ENCODE results near the gene S100B.
"Not testable (repeated sequence)": the region's sequence is repeated elsewhere in the genome, so short reads cannot be mapped to it uniquely, and the experiment has no call there.

Gene S100B

GRCh38 chr21:46604975-46605766 lies at the start of gene S100B:
S100B (minus strand) TSS chr21:46605082; CDS start chr21:46602415, 2,667 bp downstream.
- no peak for DNase-seq

- DNase-seq: no peak
These were observed 46.2 kb upstream of the S100B start for GRCh38 chr21:46651121-46651520.

- DNase-seq: no peak
These were observed 45.7 kb upstream of the S100B start for GRCh38 chr21:46650476-46651098.

- no peak for DNase-seq
These were observed 44.5 kb upstream of the S100B start for GRCh38 chr21:46649356-46649755.

- no peak for DNase-seq
These were observed 43.7 kb upstream of the S100B start for GRCh38 chr21:46648539-46648938.

GRCh38 chr21:46646541-46647154 lies 41.8 kb upstream of the S100B start:
- DNase-seq: no peak

- DNase-seq: no peak
These were observed 41.0 kb upstream of the S100B start for GRCh38 chr21:46645840-46646239.

- DNase-seq: no peak
These were observed 38.7 kb upstream of the S100B start for GRCh38 chr21:46643379-46644177.

GRCh38 chr21:46641656-46642055 lies 36.8 kb upstream of the S100B start:
- no peak for DNase-seq

- peak; percentile 19 for DNase-seq
These were observed 34.9 kb upstream of the S100B start for GRCh38 chr21:46639489-46640386.

- DNase-seq: no peak
These were observed 33.3 kb upstream of the S100B start for GRCh38 chr21:46637952-46638746.

GRCh38 chr21:46636550-46637285 lies 31.8 kb upstream of the S100B start:
- no peak for DNase-seq

- DNase-seq: no peak
These were observed 31.3 kb upstream of the S100B start for GRCh38 chr21:46636181-46636512.

- peak; percentile 92 for DNase-seq
These were observed 30.7 kb upstream of the S100B start, which contains the start of gene PRMT2 for GRCh38 chr21:46635324-46636180. PRMT2 (plus strand) TSS chr21:46635674; CDS start chr21:46636952, 1,278 bp downstream.

- peak; percentile 54 for DNase-seq
These were observed 30.1 kb upstream of the S100B start for GRCh38 chr21:46634966-46635323.

GRCh38 chr21:46634427-46634826 lies 29.5 kb upstream of the S100B start:
- no peak for DNase-seq

GRCh38 chr21:46633566-46633965 lies 28.7 kb upstream of the S100B start:
- DNase-seq: no peak

GRCh38 chr21:46630915-46631314 lies 26.0 kb upstream of the S100B start:
- DNase-seq: not testable (repeated sequence)

- no peak for DNase-seq
These were observed 24.0 kb upstream of the S100B start for GRCh38 chr21:46628868-46629267.

GRCh38 chr21:46627726-46628125 lies 22.8 kb upstream of the S100B start:
- no peak for DNase-seq
